ENCODE data around the gene YBX2. TPM values are rescaled to one million over a fixed set of nuclear protein-coding genes. Genes with fewer than 3 reads are reported as not detected.

YBX2 gene
- total and polyA plus RNA-seq, 2 experiments from 2014 or later: 0.22 TPM; not detected in 1

DNA sequence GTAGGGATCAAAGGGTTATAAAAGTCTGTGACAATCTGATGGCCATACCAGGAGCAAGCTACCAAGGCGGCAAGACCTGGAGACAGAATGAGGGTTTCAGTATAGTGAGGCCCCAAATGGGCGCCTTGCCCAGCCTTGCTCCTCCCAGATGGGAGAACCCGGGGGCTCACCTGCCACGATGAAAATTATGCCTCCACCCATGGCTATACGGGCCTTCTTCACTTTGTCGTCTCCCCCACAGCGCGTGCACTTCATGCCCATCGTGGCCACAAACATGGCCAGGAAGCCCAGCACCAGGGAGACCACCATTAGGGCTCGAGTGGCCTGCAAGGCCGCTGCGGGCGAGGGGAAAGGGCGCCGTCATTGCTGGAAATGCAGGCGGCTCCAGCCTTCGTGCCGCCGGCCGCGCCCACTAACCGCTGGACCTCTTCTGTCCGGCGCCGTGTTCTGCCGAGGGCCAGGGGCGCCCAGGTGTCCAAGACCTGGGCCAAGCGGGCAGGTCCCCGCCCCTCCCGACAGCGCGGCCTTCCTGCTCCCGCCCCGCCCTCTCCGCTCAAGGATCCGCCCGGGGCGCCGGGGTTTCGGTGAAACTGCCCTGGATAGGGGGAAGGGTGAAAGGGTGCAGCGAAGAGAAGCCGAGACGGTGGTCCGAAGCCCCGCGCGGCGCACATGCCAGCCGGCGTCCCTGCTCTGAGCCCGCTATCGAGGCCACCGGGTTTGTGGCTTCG lies 33.6 kb downstream of the YBX2 start:
- DNase-seq: peak; percentile 58
- H3K4me2 ChIP-seq (ENCODE audit: unreplicated experiment): peak overlapping the region; percentile 84
- 10 to 12% methylated on average over 38 to 44 of the region's 54 CpGs for WGBS, 2 experiments (ENCODE audit: low coverage in 1 of 2, low lambda C conversion rate in 2 of 2, missing lambda C conversion rate in 2 of 2)

DNA sequence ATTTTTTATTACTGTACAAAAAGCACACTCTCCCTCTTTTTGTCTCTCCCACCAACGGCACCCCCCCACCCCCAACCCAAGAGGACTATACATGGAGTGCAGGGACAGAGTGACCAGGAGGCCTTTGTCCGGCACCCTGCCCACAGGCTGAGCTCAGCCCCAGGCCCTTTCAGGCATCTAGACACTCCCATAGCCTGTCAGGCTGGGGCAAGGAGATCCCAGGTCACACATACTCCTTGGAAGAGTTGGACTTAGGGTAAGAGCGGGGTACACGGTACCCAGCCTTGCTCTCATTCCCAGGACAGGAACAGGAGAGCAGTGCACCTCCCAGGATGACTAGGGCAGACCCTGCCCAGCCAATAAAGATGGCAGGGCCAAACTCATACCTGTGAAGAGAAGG lies 34.3 kb downstream of the YBX2 start:
- Histone ChIP-seq H4K20me1 (ENCODE audit: insufficient read depth) (no peaks in the 10 kb centered on the region), H3K79me2 (ENCODE audit: insufficient read depth) (0 out of 2 replicates have a peak, but pooled peaks cover 2% of the 10 kb centered on the region), H3K9ac (no peak overlapping the region), H3K9me2 (ENCODE audit: insufficient read depth) (no peaks in the 10 kb centered on the region), H3K9me3 (ENCODE audit: low read depth) (no peaks in the 10 kb centered on the region), H3F3A (ENCODE audit: insufficient read depth) (peaks cover 18% of the 10 kb centered on the region), H3K27me3 (replicated peaks; ENCODE audit: insufficient read depth) (no peaks in the 10 kb centered on the region), H3K4me2 (ENCODE audit: unreplicated experiment) (no peak overlapping the region), H3K4me3 (no peak overlapping the region), H3K36me3 (ENCODE audit: low read depth) (peaks cover 18% of the 10 kb centered on the region; the same call in 1 of the 2 replicates), H3K27ac (no peak overlapping the region), H3K4me1 (ENCODE audit: insufficient read depth) (peaks cover 19% of the 10 kb centered on the region), H2AFZ (no peak overlapping the region)
- DNase-seq: no peak
- in situ Hi-C loops (cut with MboI): no loop called here
- WGBS, 2 experiments (ENCODE audit: low coverage in 1 of 2, low lambda C conversion rate in 2 of 2, missing lambda C conversion rate in 2 of 2): 75 to 100% methylated on average over 3 to 4 of the region's 4 CpGs
- TF ChIP-seq EZH2phosphoT487 (IDR thresholded peaks at IDR 0.05; ENCODE audit: insufficient read depth, low read depth) (no peak), EZH2 (IDR thresholded peaks at IDR 0.05; ENCODE audit: insufficient read depth, poor library complexity, severe bottlenecking) (no peak)

More for the DNA sequence above, 33.6 kb downstream of the YBX2 start:
- Histone ChIP-seq H3K27me3 (replicated peaks; ENCODE audit: insufficient read depth) (no peaks in the 10 kb centered on the region), H3K79me2 (ENCODE audit: insufficient read depth) (no peaks in the 10 kb centered on the region), H3K36me3 (ENCODE audit: low read depth) (peaks cover 18% of the 10 kb centered on the region; the same call in 1 of the 2 replicates), H3K9me2 (ENCODE audit: insufficient read depth) (no peaks in the 10 kb centered on the region), H3K4me3 (peak overlapping the region; percentile 65), H3K27ac (no peak overlapping the region), H2AFZ (peak overlapping the region; percentile 85), H3K4me1 (ENCODE audit: insufficient read depth) (peaks cover 19% of the 10 kb centered on the region), H3K9ac (peak overlapping the region; percentile 75), H4K20me1 (ENCODE audit: insufficient read depth) (no peaks in the 10 kb centered on the region), H3F3A (ENCODE audit: insufficient read depth) (peaks cover 19% of the 10 kb centered on the region), H3K9me3 (ENCODE audit: low read depth) (no peaks in the 10 kb centered on the region)
- in situ Hi-C loops (cut with MboI): no loop called here
- TF ChIP-seq EZH2 (IDR thresholded peaks at IDR 0.05; ENCODE audit: insufficient read depth, poor library complexity, severe bottlenecking) (no peak), EZH2phosphoT487 (IDR thresholded peaks at IDR 0.05; ENCODE audit: insufficient read depth, low read depth) (no peak)

DNA sequence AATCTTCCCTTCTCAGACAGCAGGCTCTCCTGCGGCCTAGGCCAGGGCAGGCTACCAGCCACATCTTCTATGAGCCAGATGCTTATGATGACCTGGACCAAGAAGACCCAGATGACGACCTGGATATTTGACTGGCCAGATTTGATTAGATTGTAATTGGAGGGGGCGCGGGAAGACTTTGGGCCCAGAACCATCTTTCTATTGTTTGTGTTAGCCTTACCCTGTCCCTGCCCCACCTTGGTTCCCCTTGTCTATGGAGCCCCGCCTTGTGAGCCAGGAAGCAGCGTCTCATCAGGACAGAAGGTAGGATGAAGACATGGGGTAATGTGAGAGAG lies 34.9 kb downstream of the YBX2 start:
- H4K20me1 ChIP-seq (ENCODE audit: insufficient read depth): no peaks in the 10 kb centered on the region
- H2AFZ ChIP-seq: no peak overlapping the region
- in situ Hi-C loops (cut with MboI): no loop called here
- H3K79me2 ChIP-seq (ENCODE audit: insufficient read depth): peaks cover 9% of the 10 kb centered on the region
- WGBS, 2 experiments (ENCODE audit: low coverage in 1 of 2, low lambda C conversion rate in 2 of 2, missing lambda C conversion rate in 2 of 2): 94 to 97% methylated on average over 6 of the region's 6 CpGs
- H3F3A ChIP-seq (ENCODE audit: insufficient read depth): peaks cover 16% of the 10 kb centered on the region
- no peaks in the 10 kb centered on the region for H3K9me2 ChIP-seq (ENCODE audit: insufficient read depth)
- no peaks in the 10 kb centered on the region for H3K27me3 ChIP-seq (replicated peaks; ENCODE audit: insufficient read depth)
- H3K9me3 ChIP-seq (ENCODE audit: low read depth): no peaks in the 10 kb centered on the region
- TF ChIP-seq EZH2phosphoT487 (IDR thresholded peaks at IDR 0.05; ENCODE audit: insufficient read depth, low read depth) (no peak), EZH2 (IDR thresholded peaks at IDR 0.05; ENCODE audit: insufficient read depth, poor library complexity, severe bottlenecking) (no peak)
- no peak overlapping the region for H3K4me3 ChIP-seq
- H3K27ac ChIP-seq: no peak overlapping the region
- H3K9ac ChIP-seq: no peak overlapping the region
- H3K36me3 ChIP-seq (ENCODE audit: low read depth): peaks cover 23% of the 10 kb centered on the region; the same call in 1 of the 2 replicates
- H3K4me1 ChIP-seq (ENCODE audit: insufficient read depth): peaks cover 16% of the 10 kb centered on the region
- DNase-seq: no peak
- H3K4me2 ChIP-seq (ENCODE audit: unreplicated experiment): no peak overlapping the region

DNA sequence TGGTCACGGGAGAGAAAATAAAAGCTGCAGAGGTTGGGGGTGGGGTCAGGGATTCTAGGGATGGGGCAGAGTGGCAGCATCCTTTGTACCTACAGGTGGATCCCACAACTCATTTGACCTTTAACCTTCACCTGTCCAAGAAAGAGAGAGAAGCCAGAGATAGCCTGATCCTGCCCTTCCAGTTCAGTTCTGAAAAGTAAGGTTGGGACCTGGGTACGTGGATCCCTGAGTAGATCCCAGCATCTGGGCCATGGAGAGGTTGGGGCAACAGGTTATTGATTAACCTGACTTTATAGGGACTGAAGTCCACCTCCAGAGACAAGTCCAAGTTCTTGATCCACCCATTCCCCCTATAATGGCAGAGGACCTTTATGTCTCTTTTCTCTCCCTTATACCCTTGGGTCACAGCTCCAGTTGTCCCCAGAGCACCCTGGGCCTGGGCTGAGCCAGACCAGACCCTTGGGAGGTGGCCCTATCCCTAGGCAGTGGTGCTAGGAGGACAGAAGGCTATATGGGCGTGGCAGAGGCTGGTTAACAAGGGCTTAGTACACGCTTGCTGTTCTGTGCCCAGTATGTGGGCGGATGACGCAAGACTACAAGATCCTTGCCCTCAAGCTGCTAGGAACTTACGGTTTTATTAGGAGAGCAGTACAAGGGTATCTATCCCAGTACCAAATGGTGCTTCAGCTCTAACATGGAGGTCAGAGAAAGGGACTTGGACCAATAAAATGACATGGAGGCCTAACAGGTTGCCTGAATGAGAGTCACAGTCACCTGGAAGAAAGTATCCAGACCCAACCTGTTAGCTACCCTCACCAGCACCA lies 35.5 kb downstream of the YBX2 start:
- peaks cover 29% of the 10 kb centered on the region for H3K36me3 ChIP-seq (ENCODE audit: low read depth)
- 69 to 80% methylated on average over 7 of the region's 7 CpGs for WGBS, 2 experiments (ENCODE audit: low coverage in 1 of 2, low lambda C conversion rate in 2 of 2, missing lambda C conversion rate in 2 of 2)
- no peaks in the 10 kb centered on the region for H3K9me2 ChIP-seq (ENCODE audit: insufficient read depth)
- H4K20me1 ChIP-seq (ENCODE audit: insufficient read depth): no peaks in the 10 kb centered on the region
- in situ Hi-C loops (cut with MboI): no loop called here
- no peak overlapping the region for H2AFZ ChIP-seq
- H3K79me2 ChIP-seq (ENCODE audit: insufficient read depth): peaks cover 14% of the 10 kb centered on the region
- H3K27me3 ChIP-seq (replicated peaks; ENCODE audit: insufficient read depth): no peaks in the 10 kb centered on the region
- H3K27ac ChIP-seq: no peak overlapping the region; the same call in 1 of the 2 replicates
- no peak overlapping the region for H3K4me3 ChIP-seq
- H3K4me2 ChIP-seq (ENCODE audit: unreplicated experiment): no peak overlapping the region
- no peaks in the 10 kb centered on the region for H3K9me3 ChIP-seq (ENCODE audit: low read depth)
- peaks cover 11% of the 10 kb centered on the region for H3F3A ChIP-seq (ENCODE audit: insufficient read depth)
- DNase-seq: peak; percentile 82
- no peak for TF ChIP-seq EZH2 (IDR thresholded peaks at IDR 0.05; ENCODE audit: insufficient read depth, poor library complexity, severe bottlenecking)
- TF ChIP-seq EZH2phosphoT487 (IDR thresholded peaks at IDR 0.05; ENCODE audit: insufficient read depth, low read depth): no peak
- H3K4me1 ChIP-seq (ENCODE audit: insufficient read depth): peaks cover 10% of the 10 kb centered on the region
- no peak overlapping the region for H3K9ac ChIP-seq
